Stromal cell of bone marrow (primary cell): ENCODE data around the gene CPE.

Experiments
- DNase-seq: peaks from one replicate; pipeline ENCODE4 v3.0.0-alpha.2; 2012; ENCODE audit warnings: low read depth

The CPE gene

DNA sequence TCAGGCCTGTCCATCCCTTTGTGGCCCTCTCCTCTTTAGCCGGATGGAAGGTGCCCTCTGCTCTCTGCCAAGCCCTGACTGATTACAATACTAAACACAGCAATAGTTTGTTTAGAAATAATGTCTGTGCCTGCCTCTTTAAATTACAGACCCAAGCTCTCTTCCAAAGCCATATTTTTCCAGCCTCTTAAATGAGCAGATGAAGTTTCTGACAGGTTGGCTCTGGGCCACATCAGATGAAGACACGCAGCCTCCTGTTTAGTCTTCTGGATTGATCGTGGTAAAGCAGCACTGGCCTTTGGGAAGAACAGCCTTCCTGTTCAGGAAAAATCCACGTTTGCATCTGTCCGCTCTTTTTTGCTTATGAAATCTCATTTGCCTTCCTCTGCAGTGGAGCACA is 133.6 kb downstream of the CPE start:
- DNase-seq, result no peak

DNA sequence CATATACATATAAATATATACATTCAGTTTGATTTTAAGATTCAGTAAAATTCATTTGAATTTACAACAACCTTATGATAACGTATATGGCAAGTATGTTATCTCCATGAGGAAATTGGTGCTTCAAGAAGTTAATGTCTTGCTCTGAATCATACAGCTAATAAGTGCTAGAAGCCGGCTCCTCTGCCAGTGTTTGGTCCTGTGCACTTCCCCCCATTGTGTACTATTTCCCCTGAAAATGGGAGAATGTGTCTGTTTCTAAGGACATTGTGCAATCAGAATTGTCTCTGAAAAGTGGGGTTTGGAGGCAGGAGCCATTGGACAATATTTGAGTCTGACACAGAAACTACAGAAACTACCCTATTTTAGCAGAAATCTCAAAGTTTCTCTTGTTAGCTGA is 135.9 kb downstream of the CPE start:
- no peak for DNase-seq

DNA sequence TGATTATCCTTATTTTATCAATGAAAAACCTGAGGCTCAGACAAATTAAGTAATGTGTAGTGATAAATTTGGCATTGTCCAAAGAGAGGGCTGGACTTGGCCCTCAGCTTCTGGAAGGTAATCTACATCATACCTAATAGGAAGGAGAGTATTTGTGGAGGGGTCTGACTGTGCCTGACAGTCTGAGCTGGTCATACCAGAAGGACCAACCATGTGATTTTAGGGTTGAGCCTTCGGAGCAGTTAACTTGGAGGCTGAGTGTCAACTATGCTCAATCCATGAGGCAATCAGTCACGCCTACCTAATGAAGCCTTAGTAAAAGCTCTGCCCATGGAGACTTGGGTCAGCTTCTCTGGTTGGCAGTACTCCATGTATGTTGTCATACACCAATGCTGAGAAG is 136.4 kb downstream of the CPE start:
- DNase-seq, result no peak

DNA sequence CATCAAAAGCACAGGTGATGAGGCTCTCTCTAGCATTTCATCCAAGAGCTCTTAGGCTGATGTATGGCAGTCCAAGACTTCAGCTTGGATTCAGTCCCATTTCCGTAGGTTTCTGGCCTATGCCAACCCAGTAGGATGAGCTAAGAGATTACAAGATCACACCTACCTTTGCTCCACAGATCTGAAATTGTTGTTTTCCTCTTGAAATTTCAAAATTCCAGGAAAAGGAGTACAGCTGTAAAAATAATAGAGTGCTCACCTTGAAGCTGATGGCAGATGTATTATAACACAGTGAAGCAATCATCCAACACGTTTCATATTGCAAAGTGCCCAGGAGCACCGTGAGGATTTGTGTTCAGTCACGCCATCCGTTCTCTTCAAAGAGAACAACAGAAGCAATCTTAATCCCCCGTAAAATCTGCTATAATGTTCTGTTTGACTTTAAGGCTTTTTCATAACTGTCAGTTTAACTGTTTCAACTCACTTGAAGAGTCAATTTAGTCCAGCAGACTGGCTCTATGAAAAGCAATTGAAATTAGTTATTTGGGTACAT is 137.5 kb downstream of the CPE start:
- DNase-seq, result no peak

DNA sequence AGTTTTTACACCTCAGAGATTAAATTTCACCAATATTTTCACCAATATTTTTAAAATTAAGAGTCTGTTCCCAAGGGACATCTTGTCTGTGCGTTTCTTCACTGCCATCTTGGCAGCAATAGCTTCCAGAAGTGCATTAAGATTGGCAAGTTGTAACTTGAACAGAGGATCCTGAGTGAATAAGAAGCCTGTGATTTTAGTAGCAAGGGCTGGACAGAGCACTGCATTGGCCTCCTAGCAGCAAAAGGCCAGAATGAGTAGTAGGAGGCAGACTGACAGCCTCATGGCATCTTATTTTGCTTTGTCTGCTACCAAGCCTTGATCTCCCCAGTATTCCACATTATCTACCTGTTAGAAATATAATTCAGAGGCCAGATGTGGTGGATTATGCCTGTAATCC is 138.4 kb downstream of the CPE start:
- no peak for DNase-seq

DNA sequence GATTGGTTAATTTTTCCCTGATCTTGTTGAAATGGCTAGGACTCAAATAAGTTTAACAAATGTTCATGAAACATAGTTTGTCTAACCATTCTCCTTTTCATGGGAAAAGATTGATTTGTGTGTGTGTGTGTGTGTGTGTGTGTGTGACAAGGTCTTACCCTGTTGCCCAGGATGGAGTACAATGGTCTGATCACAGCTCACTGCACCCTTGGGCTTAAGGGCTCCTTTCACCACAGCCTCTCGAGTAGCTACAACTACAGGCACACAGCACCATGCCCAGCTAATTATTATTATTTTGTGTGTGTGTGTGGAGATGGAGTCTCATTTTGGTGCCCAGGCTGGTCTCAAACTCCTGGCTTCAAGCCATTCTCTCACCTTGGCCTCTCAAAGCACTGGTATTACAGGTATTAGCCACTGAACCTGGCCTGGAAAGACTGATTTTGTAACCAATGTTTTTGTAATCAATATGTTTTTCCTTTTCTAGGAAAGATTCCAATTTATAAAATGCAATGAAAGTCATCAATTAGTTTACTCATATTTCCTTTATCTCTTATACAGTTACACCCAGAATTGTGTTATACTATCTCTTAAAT is 139.3 kb downstream of the CPE start:
- no peak for DNase-seq

DNA sequence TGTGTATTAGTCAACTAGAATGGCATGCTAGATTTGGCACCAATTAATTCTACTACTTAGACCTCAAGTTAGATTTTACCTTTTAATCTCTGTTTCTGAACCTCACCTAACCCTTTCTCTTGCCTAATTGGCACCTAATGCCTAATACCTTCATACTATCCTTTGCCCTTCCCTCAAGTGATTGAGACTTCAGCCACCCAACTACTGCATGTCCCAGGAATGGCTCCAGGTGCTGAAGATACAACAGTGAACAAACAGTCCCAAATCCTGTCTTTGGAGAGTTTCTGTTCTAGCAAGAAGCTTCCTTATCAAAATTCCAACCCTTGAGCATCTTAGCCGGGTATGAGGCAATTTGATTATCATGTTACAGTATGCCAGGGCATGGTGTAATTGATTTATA is 139.9 kb downstream of the CPE start:
- DNase-seq, result no peak

DNA sequence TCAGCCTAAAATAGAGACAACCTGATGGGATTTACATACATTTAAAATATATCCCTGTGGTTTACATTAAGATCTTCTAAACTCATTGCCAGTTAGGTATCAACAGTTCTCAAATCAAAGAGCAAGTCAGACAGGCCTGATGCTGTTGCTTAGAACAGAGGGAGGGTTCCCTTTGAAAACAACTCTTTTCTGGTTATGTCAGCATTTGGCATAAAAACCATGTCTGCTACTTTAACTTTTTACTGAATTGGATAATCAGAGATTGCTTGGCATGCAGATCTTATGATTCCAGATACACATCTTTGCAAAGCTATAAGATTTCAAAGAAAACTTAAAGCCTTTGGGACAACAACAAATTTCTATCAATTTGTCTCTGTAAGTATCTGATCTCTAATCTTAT is 140.8 kb downstream of the CPE start:
- DNase-seq, result no peak

DNA sequence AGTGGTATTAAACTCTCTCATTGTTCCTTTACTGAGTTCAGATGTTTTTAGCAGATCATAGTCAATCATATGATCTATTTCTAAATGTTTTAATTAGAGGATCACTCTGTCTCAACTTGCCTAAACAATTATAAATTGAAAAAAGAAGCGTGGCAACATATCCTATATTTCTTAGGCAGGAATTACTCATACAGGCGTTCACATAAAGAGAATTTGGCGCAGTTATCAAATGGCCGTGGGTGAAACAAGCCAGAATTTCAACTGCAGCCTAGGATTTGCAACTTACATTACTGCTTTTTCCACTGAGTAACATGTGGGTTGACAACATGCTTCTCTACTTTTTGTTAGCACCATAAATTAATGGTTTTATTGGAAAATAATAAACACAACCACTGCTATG is 141.3 kb downstream of the CPE start:
- no peak for DNase-seq

DNA sequence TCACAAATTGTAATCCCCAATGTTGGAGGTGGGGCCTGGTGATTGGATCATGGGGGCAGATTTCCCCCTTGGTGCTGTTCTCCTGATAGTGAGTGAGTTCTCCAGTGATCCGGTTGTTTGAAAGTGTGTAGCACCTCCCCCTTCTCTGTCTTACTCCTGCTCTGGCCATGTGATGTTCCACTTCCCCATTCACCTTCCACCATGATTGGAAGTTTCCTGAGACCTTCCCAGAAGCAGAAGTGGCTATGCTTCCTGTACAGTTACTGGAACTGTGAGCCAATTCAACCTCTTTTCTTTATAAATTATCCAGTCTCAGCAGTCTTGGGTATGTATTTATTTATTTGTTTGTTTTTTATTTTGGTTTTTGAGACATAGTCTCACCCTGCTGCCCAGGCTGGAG is 143.2 kb downstream of the CPE start:
- DNase-seq, result no peak

DNA sequence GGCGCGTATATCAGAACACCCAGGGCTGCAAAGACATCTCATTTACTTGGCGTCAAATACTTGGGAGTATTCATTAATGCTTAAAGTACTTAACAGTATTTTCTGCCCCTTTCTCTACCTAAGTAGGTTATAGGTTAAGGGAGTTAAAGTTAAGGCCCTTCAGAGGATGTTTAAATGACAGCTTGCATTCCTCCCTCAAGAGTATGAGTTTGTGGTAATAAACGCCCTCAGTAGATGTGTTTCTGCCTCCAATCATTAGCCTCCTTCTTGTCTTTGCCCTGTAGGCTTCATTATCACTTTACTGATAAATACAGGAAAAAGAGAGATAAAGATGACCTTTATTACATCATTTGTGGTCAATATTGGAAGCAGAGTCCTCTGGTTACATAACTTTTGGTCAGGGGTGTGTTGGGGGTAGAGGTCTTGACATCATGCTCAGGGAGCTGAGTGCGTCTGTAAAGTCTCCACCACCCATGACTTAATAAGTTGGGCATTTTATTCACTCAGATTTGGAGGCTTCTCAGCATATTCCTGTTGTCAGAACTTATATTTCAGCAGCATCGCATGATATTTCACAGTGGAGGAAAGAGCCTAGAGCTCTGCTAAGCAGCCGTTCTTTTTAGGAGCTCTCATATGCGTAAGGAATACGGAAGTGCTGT is 145.9 kb downstream of the CPE start:
- no peak for DNase-seq

DNA sequence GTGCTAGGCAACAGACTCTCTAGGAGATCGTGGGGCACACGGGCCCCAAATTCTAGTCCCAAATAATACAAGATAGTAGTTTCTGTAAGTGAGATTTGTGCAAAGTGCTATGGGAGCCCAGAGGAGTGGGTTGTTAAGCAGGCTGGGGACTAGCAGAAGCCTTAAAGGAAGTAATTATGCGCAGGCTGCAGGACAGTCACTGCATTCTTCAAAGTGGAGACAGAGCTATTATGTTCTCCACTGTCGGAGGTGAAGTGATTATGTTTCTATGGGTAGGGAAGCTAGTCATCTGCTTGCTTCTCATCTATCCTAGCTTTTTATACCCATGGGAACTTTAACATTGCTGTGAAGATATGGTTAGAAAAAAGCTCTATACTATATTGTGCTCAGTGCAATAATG is 154.2 kb downstream of the CPE start:
- DNase-seq, result no peak

DNA sequence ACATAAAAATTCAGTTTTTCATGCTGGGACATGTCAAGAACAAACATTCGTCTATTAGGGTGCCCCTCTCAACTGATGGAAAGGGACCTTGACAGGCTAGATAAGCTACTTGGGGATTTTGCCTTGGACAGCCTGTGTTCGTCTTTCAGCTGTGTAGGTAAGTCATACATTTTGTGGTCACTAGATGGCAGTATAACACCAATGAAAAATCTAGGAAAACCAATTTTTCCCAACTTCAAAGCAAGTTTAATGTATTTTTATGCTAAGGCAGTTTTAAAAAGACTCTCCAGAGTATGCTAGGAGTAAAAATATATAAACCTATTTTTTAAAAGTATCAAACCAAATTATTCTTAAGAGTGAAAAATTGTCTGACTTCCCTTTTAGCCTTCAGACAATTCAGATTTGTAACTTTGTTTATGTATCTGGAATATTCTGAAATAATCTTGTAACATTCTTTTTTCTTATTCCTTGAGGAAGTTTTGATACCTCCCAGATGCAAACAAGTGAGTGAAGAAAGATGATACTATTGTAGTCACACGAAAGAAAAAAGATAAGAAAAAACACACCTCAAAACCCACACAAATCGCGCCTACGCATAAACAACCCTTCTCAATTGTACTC is 158.3 kb downstream of the CPE start:
- peak; percentile 12 for DNase-seq

DNA sequence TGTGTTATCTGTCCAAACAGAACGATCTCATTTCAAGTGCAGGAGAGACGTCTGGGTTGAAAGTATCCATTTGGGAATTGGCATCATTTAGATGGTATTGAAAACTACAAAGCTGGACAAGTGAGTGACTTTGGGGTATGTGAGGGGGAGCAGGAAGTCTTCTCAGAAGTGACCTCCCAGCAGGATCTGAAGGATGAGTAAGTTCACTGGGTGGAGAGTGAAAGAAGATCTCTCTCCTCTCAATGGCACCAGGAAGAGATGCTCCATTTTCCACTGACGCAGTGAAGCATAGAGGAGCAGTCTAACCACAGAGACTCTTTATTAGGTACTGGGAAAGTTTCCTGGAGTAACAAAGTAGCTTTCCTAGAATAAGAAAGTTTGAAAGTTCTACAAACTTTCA is 161.0 kb downstream of the CPE start:
- DNase-seq, result no peak

DNA sequence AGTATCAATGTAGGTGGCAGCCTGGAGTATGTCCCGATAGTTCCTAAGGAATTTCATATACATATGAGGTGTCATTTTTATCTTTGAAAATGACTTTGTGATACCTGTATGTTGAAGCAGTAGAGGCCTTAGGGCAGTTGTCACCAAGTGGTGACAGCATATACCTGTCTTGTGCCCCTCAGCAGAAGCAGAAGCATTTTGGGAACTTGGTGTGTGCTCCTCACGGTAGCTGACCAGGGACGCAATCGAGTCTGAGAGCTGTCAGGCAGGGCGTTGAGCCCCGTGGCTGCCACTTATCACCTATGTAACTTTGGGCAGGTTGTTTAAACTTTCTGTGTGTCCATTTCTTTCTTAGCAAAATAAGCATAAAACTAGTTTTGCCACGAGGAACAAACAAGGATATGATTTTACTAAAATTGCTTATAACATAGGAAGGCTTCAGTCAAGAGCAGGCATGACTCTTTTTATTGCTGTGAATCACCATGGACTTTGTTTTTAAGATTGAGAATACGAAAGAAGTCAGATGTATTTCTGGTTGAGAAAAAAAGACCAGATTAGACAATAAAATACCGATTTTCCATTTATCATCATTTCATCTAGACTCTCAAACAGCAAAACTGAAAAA is 161.5 kb downstream of the CPE start:
- no peak for DNase-seq

DNA sequence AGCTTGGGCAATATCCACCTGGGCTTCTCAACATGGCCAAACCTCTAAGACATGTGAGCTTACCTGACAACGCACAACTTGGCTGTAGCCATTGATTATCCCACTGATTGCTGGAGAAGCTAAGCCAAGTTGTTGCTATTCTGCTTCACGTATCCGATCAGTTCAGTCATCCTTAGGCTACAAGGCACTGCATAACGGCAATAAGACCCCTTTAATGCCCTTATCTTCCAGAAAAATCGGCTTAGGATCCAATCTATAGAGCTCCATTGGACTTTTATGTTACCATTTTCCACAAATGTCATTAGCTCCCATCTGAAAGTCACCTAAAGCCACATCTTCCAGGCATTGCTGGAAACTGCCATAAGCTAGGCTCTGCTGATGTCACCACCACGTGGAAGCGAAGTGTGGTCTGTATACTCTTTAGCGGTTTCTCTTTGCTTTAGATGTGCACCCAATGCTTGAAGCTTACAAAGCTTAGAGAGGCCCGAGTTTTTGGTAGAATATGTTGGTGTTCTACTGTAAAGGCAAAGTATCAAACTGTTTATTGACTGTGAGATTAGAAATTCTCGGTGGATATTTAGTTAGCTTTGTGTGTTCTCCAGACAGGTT is 163.1 kb downstream of the CPE start:
- no peak for DNase-seq

DNA sequence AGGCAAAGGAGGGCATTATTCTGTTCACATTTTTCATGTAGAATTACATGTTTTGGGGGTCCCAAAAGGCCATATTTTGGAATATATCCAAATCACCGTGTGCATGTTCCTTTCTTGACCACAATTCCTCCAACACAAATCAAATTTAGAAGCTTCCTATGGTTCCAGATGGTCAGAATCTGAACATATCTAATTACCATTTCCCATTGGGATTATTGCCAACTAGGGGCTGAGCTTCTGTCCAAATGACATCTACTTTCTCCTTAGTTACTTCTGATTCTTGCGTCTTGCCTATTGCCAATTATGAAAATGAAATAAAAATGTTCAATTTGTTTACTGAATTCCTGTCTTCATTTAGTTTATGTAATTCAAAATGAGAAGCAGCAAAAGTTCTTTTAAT is 163.7 kb downstream of the CPE start:
- no peak for DNase-seq
